K562 (cell line): Measurements from ENCODE around the gene SOCS3.

Experiments
- CBX8 ChIP-seq: fragments of 200-600 bp; sonication (generic); IDR thresholded peaks from 2 replicates; pipeline ENCODE4 v1.6.1; 2012; ENCODE audit warnings: borderline replicate concordance, mixed run types, low read depth, mild to moderate bottlenecking, moderate library complexity, mixed read lengths, low read length, control low read depth, inconsistent platforms; ENCODE audit not compliant: poor library complexity, severe bottlenecking; ENCODE audit errors: extremely low read depth
- ELF1 ChIP-seq: fragments of 200-800 bp; sonication (Bioruptor generic); IDR thresholded peaks from 2 replicates; pipeline ENCODE4 v1.6.1; 2016; ENCODE audit warnings: missing genetic modification characterization, missing compliant biosample characterization
- MTA3 ChIP-seq: fragments of 450-650 bp; formaldehyde crosslinking; IDR thresholded peaks from 2 replicates; pipeline ENCODE4 v1.6.1; 2017; ENCODE audit warnings: mild to moderate bottlenecking, borderline replicate concordance

GRCh38 chr17:78343543-78344201 is 16.2 kb downstream of the SOCS3 start:
- TF ChIP-seq MTA3, result no peak
- no peak for TF ChIP-seq CBX8
- TF ChIP-seq ELF1 (tag), result no peak
